Aorta (tissue), 5 donors: ENCODE measurements around the gene PRKCE. TPM values are rescaled to one million over a fixed set of nuclear protein-coding genes. Genes with fewer than 3 reads are reported as not detected.
"Not testable (repeated sequence)": the region's sequence is repeated elsewhere in the genome, so short reads cannot be mapped to it uniquely, and the experiment has no call there.

Source experiments
- ATAC-seq: fragments of 200-7000 bp; cut with Tn5 transposase; one replicate; pipeline ENCODE4 v1.9.1; 2022; ENCODE audit warnings: moderate library complexity; ENCODE audit not compliant: low FRiP score
- DNase-seq, 2 donors: peaks; one replicate each; pipeline ENCODE4 v3.0.0-alpha.2; 2020
- H3K27ac ChIP-seq, 2 donors: one replicate each; pipeline ENCODE4 v1.5.1; 2013; ENCODE audit warnings: low read length in 2 of 2, mild to moderate bottlenecking in 2 of 2, moderate library complexity in 2 of 2, control low read depth in 1 of 2, inconsistent platforms in 1 of 2, low read depth in 1 of 2
- H3K27me3 ChIP-seq, 2 donors: one replicate each; pipeline ENCODE4 v1.6.1; 2013; ENCODE audit warnings: control low read depth in 1 of 2, low read length in 1 of 2, mild to moderate bottlenecking in 1 of 2, moderate library complexity in 1 of 2; ENCODE audit not compliant: insufficient read depth in 2 of 2, control insufficient read depth in 1 of 2
- H3K36me3 ChIP-seq, 2 donors: one replicate each; pipeline ENCODE4 v1.6.1; 2013; ENCODE audit warnings: control low read depth in 1 of 2, low read length in 1 of 2, mild to moderate bottlenecking in 1 of 2; ENCODE audit not compliant: insufficient read depth in 2 of 2, control insufficient read depth in 1 of 2
- H3K4me1 ChIP-seq, 2 donors: one replicate each; pipeline ENCODE4 v1.6.1; 2013; ENCODE audit warnings: low read length in 2 of 2, control low read depth in 1 of 2, mild to moderate bottlenecking in 1 of 2, moderate library complexity in 1 of 2; ENCODE audit not compliant: insufficient read depth in 2 of 2, control insufficient read depth in 1 of 2
- H3K4me3 ChIP-seq, 2 donors: one replicate each; pipeline ENCODE4 v1.5.1; 2013; ENCODE audit warnings: low read length in 2 of 2, control low read depth in 1 of 2, mild to moderate bottlenecking in 1 of 2
- H3K9me3 ChIP-seq: one replicate; pipeline ENCODE4 v1.6.1; 2013; ENCODE audit warnings: mild to moderate bottlenecking, low read length; ENCODE audit not compliant: control insufficient read depth
- WGBS, 2 donors: extraction: QIAGEN DNeasy Blood & Tissue Kit; methylation state at CpG; one replicate each; pipeline ENCODE4 v1.1.7; 2013; 5-methylcytosine and 5-hydroxymethylcytosine counted together
- intact Hi-C, 2 donors: fragments of 100-400 bp; cut with DNase I; formaldehyde crosslinking; loops; one replicate each; pipeline versions ENCODE4 v1.14.2 to v1.15.0; 2022
- polyA plus RNA-seq, 2 donors: library from polyadenylated mRNA; stranded (reverse); fragments of 200-250 nt; gene quantifications; one replicate each; pipeline ENCODE4 v1.2.3, GENCODE V29; 2013
- total RNA-seq, 2 donors: library from RNA; stranded (reverse); fragmentation: NEBNext Ultra II Directional; extraction: Animal tissue kit (Norgen Biotek cat#: 25700); gene quantifications; one replicate each; pipeline ENCODE4 v1.2.1, GENCODE V29; 2021
- donor health status: healthy with polysubstance abuse.
- donor health status: Bipolar disorder and iron deficiency.
- donor health status: DM: no; HTN: no; CAD: no.
- donor health status: DM: no; HTN: no; CAD: no.
- donor health status: DM: yes; HTN: yes; CAD: no.

The PRKCE gene
- total and polyA plus RNA-seq, 4 donors: 1.5 to 23.8 (median 11.2) TPM

DNA sequence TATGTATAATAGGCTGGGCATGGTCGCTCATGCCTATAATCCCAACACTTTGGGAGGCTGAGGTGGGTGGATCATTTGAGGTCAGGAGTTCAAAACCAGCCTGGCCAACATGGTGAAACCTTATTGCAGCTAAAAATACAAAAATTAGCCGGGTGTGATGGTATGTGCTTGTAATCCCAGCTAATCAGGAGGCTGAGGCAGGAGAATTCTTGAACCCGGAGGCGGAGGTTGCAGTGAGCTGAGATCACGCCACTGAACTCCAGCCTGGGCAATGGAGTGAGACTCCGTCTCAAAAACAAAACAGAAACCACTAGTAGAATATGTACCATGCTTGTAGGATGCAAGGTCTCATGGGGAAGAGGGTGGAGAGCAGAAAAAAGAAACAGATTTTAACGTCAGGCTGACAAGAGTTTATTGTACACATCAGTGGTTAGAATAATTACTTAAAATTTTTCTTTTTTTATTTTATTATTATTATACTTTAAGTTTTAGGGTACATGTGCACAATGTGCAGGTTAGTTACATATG, 44.1 kb downstream of the PRKCE start:
- intact Hi-C loops, DNase-seq, ATAC-seq, H3K36me3 ChIP-seq, H3K9me3 ChIP-seq, H3K4me1 ChIP-seq, H3K4me3 ChIP-seq, H3K27ac ChIP-seq, H3K27me3 ChIP-seq: not testable (repeated sequence)
- WGBS, 2 donors: 88 to 92% methylated on average over 7 of the region's 7 CpGs

DNA sequence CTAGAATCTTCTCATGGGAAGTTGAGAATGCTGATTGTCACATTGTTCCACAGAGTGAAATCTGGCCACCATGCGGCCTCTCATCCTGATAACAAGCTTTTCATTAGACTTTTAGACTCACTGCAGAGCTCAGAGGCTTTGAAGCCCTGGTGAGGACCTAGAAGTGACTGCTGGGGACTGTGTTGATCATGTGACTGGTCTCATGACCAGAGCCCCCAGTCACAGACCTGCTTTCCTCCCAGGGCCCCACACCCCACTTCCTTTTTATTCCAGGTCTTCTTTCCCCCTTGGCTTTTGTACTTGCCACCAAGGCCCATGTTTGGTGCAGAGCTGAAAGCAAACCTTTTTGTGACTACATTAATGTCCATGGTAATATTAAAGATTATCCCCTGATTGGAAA, 45.2 kb downstream of the PRKCE start:
- intact Hi-C loops: no loop called here
- 45 to 100% methylated on average over 1 of the region's 1 CpG for WGBS, 2 donors
- H3K27me3 ChIP-seq: no peaks in the 10 kb centered on the region
- no peak overlapping the region for H3K4me3 ChIP-seq
- no peak overlapping the region for H3K27ac ChIP-seq
- ATAC-seq: no peak
- peaks cover 0 to under 1% of the 10 kb centered on the region in 2 donors for H3K4me1 ChIP-seq
- H3K9me3 ChIP-seq: no peaks in the 10 kb centered on the region
- DNase-seq: no peak
- no peaks in the 10 kb centered on the region for H3K36me3 ChIP-seq

DNA sequence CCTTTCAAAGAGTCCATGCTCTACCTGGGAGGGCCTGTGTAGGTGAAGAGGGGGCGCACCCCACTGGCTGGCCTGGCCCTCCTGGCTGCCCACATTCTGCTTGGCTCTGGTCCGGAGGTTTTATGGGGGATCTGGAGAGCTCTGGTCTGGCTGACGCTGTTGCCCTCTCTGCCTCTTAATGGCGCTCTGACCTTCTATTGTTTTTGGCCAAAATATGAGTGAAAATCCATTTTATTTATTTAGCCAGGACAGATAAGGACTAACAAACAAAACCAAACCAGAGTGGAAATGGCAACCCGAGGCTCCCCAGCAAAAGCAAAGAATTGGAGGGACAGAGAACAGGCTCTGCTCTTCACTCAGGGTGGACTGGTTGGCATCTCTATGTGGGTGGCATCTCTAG, 45.7 kb downstream of the PRKCE start:
- 72 to 82% methylated on average over 5 of the region's 5 CpGs for WGBS, 2 donors
- H3K27ac ChIP-seq: no peak overlapping the region
- DNase-seq (no peak), ATAC-seq (no peak)
- no peak overlapping the region for H3K4me3 ChIP-seq
- no peaks in the 10 kb centered on the region for H3K36me3 ChIP-seq
- H3K9me3 ChIP-seq: no peaks in the 10 kb centered on the region
- H3K27me3 ChIP-seq: no peaks in the 10 kb centered on the region
- intact Hi-C loops: no loop called here
- no peaks in the 10 kb centered on the region for H3K4me1 ChIP-seq

DNA sequence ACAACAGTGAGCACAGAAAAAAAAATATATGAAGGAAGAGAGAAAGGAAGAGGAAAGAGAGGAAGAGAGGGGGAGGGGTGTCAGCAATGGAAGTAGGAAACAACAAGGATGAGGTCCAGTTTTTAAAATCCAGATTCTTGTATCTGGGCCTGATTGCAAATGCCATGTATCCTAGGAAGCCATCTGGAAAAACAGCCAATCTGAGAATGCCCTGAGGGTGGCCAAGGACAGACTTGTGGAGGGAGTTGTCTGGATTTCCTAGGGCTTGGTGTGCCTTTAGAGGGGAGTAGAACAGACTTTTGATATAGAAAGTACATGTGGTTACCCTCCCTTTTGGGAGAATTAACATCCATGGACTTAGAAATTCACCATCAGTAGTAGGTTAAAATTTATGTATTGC, 47.1 kb downstream of the PRKCE start:
- H3K4me3 ChIP-seq: no peak overlapping the region
- intact Hi-C loops: no loop called here
- H3K9me3 ChIP-seq: no peaks in the 10 kb centered on the region
- DNase-seq: no peak
- no peak for ATAC-seq
- H3K4me1 ChIP-seq: no peaks in the 10 kb centered on the region
- no peaks in the 10 kb centered on the region for H3K27me3 ChIP-seq
- H3K36me3 ChIP-seq: no peaks in the 10 kb centered on the region
- no peak overlapping the region for H3K27ac ChIP-seq

DNA sequence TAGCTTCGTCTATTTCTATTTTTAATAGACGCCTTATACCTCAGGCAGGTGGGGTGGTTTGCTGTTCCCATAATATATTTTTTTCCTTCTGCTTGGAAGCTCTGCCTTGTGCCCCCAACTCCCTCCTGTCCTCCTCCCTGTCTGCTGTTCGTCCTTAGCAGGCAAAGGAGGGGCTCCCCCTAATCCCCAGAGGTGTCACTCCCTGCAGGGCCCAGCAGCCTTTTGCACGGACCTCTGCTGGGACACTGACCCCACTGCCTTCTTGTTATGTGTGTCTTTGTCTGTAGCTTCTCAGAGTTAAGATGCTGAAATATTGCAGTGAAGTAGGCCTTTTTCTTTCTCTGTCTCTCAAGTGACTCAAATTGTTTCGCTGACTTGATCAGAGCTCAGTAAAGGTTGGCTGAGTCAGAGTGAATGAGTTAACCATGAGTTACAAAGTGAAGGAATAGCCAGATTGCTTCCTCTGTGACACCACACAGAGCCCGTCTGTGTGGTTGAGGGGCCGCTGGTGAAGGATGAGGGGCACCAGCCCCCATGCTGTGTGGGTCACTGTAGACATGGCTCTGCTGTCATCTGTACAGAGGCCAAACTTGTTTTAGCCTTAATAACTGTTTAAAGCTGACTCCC, 47.7 kb downstream of the PRKCE start:
- DNase-seq: no peak
- no peak for ATAC-seq
- WGBS, 2 donors: 90 to 91% methylated on average over 7 of the region's 7 CpGs
- H3K4me3 ChIP-seq: no peak overlapping the region
- no peaks in the 10 kb centered on the region for H3K27me3 ChIP-seq
- no peaks in the 10 kb centered on the region for H3K4me1 ChIP-seq
- no peaks in the 10 kb centered on the region for H3K36me3 ChIP-seq
- no peaks in the 10 kb centered on the region for H3K9me3 ChIP-seq
- intact Hi-C loops: no loop called here
- no peak overlapping the region for H3K27ac ChIP-seq

DNA sequence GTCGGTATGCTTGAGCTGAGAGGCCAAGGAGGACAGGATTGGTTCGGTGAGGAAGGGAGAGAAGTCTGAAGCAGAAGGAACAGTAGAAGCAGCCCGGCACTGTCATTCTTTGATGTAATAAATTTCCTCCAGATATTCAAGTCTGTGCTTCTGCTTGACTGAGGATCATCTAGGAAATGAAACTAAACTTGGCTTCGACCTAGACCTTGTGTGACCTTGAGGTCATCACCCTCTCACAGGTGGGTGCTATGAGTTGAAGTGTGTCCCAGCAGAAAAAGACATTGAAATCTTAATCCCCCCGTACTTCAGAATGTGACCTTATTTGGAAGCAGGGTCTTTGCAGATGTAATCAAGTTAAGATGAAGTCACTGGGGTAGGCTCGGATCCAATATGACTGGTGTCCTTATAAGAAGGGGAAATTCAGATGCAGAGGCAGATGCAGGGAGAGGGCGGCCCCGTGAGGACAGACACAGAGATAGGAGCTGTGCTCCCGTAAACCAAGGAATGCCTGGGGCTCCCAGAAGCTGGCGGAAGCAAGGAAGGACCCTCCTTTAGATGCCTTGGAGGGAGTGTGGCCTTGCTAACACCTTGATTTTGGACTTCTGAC, 49.0 kb downstream of the PRKCE start:
- H3K36me3 ChIP-seq: no peaks in the 10 kb centered on the region
- H3K27me3 ChIP-seq: no peaks in the 10 kb centered on the region
- H3K4me3 ChIP-seq: no peak overlapping the region
- no peak for DNase-seq
- H3K4me1 ChIP-seq: peaks cover 2 to 4% of the 10 kb centered on the region in 2 donors
- H3K27ac ChIP-seq: no peak overlapping the region
- intact Hi-C loops: no loop called here
- H3K9me3 ChIP-seq: no peaks in the 10 kb centered on the region
- 94 to 95% methylated on average over 10 of the region's 10 CpGs for WGBS, 2 donors
- ATAC-seq: no peak

DNA sequence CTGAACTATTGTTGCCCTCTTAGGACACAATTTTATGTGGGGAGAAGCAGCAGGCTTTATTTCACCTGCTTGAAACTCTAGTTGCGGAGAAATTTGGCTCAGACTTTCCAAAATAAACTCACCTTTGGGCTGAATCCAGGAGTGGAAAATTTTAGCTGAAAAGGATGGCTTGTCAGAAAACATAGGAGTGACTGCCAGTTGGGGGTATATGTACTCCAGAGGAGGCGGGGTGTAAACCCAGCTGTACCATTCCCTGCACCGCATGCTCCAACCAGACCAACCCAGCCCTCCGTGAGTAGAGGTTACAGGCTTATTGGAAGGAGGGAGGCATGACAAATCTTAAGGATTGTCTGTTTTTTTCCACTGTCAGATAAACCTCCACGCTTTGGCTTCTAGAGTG, 53.8 kb downstream of the PRKCE start:
- Histone ChIP-seq H3K36me3 (no peaks in the 10 kb centered on the region), H3K4me3 (no peak overlapping the region), H3K27me3 (no peaks in the 10 kb centered on the region), H3K27ac (no peak overlapping the region), H3K4me1 (peaks cover 10 to 11% of the 10 kb centered on the region in 2 donors), H3K9me3 (no peaks in the 10 kb centered on the region)
- intact Hi-C loops: no loop called here
- no peak for ATAC-seq
- WGBS, 2 donors: 38 to 45% methylated on average over 5 of the region's 5 CpGs
- DNase-seq: no peak

DNA sequence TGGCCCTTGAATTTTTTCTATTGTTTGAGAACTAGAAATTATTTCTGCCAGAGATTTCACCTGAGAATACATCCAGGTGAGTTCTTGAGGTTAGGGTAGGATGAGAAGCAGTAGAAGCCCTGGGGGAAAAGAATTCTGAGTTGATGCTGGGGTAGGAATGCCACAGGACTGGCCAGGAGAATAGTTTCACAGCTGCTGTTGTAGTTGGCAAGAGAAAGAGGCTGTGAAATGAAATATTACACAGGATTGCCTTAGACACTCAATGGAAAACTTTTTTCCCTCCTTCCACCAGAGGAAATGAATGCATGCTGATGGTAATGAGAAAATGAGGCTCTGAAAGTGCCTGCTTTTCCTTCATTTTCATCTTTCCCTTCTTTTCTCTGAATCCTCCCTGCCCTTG, 54.6 kb downstream of the PRKCE start:
- Histone ChIP-seq H3K27ac (peak overlapping the region in 1 of 2 donors; percentile 34), H3K4me1 (peaks cover 10 to 11% of the 10 kb centered on the region in 2 donors), H3K27me3 (no peaks in the 10 kb centered on the region), H3K4me3 (no peak overlapping the region), H3K9me3 (no peaks in the 10 kb centered on the region), H3K36me3 (no peaks in the 10 kb centered on the region)
- DNase-seq (no peak), ATAC-seq (no peak)
- intact Hi-C loops: no loop called here

DNA sequence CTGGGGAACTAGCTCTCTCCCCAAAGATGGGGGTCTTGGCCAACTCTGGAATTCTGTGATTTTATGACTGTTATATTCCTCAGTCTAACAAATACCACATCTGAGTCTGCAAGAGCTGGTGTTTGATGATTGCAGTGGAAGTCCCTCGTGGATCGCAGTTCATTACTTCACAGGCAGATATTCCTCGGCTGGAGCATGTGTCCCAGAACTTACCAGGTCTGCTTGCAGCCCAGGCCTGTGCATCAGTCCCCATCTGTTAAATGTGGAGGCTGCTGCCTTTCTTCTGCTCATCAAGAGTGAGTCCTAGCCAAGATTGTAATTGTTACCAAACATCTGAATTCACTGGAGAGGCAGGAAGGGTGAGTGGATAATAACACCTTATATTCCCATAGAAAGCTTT, 55.5 kb downstream of the PRKCE start:
- ATAC-seq (no peak), DNase-seq (no peak)
- no peak overlapping the region for H3K4me3 ChIP-seq
- no peaks in the 10 kb centered on the region for H3K36me3 ChIP-seq
- H3K27me3 ChIP-seq: no peaks in the 10 kb centered on the region
- no peak overlapping the region for H3K27ac ChIP-seq
- intact Hi-C loops: no loop called here
- 96 to 97% methylated on average over 3 of the region's 3 CpGs for WGBS, 2 donors
- peaks cover 10 to 11% of the 10 kb centered on the region in 2 donors for H3K4me1 ChIP-seq
- H3K9me3 ChIP-seq: no peaks in the 10 kb centered on the region
